HG02678 (cell line): ENCODE results near the gene SMCP.

ENCODE experiments used
- ATAC-seq: cut with Tn5 transposase; IDR thresholded peaks from one replicate; pipeline ENCODE4 v1.9.1; 2021; ENCODE audit warnings: mild to moderate bottlenecking, moderate library complexity; ENCODE audit not compliant: unreplicated experiment

The SMCP gene

DNA sequence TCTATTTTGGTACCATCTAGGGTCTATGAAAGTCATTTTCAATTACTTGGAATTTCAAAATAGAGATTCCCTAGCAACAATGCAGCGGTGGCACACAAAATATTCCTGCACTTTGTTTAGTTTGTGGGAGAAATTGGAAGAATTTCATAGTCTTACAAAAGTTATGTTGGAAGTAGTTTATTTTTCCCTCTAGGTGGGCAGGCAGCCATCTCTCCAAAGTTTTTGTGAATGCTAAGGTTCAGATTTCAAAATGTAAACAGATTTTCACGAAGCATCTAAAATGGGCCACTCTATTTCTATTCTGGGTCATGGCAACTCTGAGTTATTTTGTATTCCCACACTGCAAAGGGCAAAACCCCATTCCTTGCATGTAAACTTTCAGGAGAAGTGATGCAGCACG lies 8.0 kb downstream of the SMCP start:
- ATAC-seq: no peak

DNA sequence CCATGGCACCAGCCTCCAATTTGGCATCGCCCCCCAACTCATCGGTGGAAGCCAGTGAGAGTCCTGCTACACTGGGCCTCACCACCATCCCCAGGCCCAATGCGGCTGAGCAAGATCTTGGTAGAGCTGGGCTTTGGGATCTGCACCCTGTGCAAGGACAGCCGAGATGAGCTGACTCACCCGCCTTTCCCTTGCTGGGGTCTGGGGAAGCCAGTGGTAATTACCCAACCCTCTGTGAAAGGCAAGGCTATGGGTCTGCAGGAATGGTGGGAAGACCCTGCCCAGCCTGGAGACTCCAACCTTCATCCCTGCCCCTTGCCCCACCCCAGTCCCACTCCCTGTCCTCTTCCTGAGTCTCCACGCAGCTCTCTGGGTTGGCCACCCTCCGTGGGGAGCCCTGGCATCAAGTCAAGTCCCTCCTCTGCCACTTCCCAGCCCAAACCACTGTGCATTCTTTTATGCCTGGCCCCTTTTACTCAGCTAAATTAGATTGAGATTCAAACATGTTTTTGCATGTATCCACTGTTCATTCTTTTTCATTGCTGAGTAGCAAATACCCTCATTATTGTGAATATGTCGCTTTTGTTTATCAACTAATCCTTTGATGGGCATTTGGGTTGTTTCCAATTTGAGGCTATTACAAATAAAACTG lies 8.8 kb downstream of the SMCP start:
- no peak for ATAC-seq

DNA sequence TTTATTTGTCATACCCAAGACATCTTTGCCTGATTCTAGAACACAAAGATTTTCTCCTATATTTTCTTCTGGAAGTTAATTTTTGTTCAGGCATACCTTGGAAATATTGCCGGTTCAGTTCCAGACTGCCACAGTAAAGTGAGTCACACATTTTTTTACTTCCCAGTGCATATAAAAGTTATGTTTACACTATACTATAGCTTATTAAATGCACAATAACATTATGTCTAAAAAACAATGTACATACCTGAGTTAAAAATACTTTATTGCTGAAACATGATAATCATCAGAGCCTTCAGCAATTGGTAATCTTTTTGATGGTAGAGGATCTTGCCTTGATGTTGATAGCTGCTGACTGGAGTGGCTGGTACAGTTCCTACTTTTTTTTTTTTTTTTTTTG lies 10.0 kb downstream of the SMCP start:
- no peak for ATAC-seq

DNA sequence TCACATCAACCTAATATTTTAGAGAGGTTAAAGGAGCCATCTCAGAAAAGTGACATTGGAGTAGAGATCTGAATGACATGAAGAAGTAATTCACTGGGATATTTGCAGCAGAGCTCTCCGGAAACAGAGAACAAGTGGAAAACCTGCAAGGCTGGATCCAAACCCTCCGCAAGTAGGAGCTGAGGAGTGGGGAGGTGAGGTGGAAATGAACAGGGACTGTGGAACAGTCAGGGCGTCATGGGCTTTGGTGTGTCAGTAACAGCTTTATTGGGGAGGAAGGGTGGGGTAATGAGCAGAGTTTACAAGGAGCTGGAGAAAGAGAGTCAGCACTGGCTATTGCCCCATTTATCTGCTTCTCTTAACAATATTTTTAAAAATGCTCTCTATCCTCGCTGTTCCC lies 20.9 kb downstream of the SMCP start:
- ATAC-seq: no peak

DNA sequence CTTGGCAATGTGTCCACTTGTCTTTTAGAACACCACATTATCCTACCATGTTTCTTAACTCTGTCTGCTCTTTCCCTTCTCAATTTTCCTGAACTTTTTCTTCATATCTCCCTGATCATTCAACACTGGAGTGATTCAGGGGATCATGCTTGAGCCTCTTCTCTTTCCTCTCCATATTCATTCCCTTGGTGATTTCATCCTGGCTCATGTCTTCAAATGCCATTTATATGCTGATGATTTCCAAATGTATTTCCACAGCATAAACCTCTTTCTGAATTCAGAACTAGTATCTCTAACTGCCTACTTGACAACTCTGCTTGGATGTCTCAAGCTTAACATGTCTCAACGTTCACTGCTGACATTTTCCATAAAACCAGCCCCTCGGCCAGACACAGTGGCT lies 21.8 kb downstream of the SMCP start:
- ATAC-seq: no peak

DNA sequence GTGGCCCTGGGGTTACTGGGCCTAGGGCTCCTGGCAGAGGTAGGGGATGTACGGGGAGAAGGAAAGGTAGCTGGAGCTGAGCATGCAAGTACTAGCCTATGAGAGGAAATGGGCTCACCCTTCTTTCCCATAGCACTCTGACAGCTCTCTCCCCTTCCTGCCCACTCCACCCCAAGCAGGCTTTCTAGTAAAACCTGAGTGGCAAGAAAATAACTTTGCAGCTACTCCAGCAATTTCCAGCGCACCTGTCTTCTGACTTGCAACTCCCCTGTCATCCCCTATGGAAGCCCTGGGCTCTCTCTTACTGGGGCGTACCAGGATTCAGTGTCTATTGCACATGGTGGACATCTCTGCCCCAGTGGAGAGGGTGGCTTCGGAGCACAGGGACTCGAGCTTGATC lies 23.5 kb downstream of the SMCP start:
- no peak for ATAC-seq

DNA sequence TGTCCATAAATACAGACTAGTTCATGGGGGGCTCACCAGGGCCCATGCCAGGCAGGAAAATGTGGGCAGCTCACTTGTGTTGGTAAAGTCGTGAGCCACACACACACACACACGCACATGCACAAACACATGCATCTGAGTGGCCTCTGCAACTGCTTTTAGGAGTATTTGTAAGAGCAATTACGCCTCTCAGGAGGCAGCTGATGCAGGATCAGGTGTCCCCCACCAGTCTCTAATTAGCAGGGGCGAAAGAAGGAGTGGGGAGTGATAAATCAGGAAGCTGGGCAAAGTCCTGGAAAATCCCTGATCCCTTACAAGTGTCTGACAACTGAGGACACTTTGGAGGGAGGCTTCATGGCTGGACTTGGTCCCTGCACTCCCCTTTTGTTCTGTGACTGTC lies 24.5 kb downstream of the SMCP start:
- no peak for ATAC-seq

DNA sequence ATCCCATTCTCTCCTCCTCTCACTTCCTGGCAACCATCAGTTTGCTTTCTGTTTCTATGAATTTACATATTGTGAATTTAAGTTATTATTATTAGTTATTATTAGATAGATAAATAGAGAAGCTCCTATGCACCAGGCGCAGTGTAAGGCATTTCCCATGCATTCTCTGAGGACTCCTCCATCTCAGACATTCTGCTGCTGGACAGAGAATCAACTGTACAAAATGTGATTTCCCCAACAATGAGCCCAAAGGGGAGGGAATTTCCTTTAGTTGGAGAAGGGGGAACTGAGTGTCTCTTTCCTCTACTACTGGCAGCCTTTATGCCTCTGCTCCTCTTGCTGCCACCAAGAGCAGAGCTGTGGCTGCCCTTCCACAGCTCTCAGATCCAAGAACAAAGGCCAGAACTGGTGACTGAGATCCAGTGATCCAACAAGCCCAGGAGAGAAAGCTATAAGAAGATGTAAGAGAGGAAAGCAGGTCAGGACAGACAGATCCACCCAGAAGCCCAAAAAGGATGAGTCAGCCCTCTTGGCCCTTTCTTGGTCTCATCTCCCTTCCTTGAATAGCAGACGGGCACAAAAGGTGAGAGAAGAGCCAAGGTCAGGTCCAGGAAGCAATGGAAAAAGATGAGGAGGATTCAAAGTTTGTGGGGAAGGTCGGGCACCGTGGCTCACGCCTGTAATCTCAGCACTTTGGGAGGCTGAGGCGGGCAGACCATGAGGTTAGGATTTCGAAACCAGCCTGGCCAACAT lies 26.7 kb downstream of the SMCP start:
- ATAC-seq: no peak

DNA sequence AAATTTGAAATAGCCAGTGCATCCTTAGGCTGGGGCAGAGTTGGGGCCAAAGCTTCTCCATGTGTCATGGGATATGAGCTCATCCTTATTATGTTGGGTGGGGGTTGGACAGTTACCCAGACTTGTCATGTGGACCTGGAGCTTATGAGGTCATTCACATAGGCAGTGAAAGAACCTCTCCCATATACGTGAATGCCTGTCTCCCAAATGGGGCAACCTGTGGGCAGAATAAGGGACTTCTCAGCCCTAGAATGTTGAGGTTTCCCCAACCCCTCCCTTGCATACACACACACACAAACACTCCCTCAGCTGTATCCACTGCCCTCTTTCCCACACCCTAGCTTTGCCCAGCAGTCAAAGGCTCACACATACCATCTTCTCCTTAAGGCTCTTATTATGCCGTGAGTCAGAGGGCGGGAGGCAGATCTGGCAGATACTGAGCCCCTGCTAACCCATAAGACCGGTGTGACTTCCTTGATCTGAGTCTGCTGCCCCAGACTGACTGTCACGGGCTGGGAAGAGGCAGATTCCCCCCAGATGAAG lies 28.0 kb downstream of the SMCP start:
- ATAC-seq: no peak

DNA sequence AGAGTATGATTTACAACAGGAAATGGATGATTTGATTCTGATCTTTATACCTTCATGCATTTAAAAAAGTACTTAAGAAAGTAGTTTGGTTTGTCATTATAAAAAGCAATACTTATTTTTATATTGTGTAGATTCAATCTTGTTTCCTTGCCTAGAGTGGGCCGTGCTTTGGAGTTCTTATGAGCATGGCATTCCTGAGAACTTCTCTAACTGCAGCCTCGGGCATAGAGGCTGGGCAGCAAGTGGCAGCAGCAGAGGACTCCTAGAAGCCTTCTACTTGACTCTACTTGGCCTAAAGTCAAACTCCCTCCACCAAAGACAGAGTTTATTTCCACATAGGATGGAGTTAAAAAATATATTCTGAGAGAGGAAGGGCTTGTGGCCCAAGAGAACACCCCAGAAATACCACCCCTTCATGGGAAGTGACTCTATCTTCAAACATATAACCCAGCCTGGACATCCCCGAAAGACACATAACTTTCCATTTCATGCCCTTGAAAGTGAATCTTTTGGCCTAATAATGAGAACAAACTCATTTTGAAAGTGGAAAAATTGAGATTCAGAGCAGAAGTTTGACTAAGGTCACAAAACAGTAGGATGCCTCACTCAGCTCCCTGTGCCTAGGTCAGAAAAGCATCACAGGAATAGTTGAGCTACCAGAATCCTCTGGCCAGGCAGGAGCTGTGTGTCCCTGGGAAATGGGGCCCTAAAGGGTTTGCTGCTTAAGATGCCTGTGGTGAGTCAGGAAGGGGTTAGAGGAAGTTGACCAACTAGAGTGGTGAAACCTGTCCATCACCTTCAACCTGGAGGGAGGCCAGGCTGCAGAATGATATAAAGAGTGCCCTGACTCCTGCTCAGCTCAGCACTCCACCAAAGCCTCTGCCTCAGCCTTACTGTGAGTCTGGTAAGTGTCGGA lies 29.8 kb downstream of the SMCP start, which contains the start of gene IVL:
TSS of gene IVL (plus strand) at position 861 of the 916 bp plus-strand sequence. CDS start 1,252 bp downstream, outside the sequence.
- no peak for ATAC-seq

DNA sequence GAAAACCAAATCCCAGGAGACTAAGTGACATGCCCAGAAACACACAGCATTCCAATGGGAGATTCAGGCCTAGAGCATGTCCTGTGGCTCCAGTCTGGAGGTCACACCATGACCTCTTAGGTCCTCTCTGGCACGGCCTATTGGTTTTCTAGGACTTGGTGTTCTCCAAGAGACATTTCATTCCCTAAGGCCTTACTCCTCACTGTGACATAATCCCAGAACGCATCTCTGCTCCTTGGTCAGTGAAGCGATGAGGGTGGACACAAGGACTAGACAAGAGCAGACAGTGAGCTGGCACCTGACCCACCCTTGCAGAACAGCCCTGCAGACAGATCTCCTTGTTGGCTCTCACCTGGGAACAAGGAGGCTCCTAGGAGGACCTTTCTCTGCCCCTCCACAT lies 31.1 kb downstream of the SMCP start:
- no peak for ATAC-seq

DNA sequence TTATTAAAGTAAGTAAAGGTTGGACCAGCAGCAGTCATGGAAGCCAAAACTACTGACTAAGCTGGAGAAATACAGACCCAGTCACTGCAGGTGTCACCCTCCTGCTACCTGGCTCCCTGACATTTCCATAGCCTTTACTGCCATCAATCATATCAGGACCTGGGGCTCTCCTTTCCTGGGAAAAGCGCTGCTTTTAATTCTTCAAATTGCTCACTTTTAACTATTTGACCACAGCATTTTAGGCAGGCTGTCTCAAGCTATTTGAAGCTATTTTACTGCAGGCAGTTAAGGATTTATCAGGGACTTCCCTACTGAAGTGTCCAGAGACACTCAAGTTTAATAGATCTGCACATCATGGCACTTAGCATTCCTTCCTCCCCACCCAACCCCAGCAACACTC lies 34.3 kb downstream of the SMCP start:
- ATAC-seq: no peak

DNA sequence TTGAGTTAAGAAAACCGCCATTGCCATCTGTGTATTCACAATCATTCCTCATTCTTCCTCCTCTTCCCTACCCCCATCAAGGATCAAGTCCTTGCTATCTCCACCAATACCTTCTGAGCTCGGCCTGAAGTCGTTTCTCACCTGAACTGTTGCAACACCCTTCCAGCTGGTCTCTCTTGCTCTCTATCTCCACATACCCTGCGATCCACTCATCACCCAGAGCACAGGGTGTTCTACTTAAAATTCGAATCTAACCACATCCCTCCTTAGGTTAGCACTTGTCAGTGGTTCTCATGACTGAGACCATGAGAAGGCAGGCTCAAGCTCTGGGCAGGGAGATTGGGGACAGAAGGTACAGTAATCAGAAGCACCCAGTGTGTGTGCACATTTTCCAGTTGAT lies 34.8 kb downstream of the SMCP start:
- no peak for ATAC-seq

DNA sequence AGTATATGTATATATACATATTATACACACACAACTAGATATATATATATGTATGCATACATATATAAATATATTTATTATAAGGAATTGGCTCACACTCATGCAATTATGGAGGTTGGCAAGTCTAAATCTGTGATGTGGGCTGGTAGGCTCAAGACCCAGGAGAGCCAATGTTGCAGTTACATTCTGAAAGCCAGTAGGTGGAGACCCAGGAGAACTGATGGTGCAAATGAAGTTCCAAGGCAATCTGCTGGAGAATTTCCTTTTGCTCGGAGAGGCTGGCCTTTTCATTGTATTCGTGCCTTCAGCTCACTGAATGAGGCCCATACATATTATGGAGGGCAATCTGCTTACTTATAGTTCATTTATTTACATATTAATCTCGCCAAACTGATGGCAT lies 39.7 kb downstream of the SMCP start:
- no peak for ATAC-seq

DNA sequence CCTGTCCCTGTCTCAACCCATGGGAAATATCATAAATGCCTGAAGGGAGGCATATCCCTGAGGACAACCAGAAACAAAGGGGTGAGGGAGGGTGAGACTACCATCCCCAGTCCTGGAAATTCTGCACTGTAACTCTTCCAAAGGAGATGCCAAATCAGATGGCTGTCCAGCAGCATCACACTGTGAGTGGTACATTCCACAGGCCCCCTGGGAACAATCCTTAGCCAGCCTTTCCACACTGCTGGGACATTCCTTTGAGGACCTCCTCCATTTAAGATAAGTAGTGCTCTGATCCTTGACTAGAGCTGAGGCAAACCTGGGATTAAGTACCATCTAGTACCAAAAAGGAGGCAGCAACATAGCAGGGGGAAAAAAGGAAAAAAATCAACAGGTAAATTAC lies 40.9 kb downstream of the SMCP start:
- ATAC-seq: no peak

DNA sequence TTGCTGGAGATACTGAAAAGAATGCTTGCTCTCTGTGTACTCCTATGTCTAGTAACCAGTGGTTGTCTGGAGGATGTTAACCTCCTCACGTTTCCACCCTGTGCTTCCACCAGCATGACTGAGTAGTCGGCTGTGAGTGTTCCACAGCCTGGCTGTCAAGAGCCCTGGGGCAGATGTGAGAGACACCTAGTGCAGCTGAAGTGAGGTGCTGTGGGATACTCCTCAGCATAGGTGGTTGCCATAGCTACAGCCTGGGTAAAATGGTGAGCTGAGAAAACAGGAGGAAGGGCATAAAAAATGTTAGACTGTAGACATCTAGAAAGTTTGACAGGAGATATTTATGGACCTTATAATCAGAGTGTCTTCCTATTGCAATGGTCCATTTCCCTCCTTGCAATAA lies 46.1 kb downstream of the SMCP start:
- ATAC-seq: no peak

DNA sequence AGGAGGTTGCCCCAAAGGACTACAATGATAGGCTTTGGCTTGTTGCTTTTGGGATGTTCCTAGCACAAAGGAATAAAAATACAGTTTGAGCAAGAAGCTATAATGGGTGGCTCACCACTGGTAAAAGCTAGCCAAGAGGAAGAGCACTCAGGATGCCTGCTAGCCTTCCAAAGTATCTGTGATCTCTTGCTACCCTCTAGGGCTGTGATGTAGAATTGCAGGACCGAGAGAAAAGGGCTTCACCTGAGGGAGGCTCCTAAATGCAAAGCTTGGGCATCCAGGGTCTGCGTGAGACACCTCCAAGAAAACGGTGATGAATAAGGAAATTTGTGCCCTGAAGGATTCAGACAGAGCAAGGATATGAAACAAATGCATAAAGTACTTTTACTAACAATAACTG lies 48.0 kb downstream of the SMCP start:
- ATAC-seq: no peak

DNA sequence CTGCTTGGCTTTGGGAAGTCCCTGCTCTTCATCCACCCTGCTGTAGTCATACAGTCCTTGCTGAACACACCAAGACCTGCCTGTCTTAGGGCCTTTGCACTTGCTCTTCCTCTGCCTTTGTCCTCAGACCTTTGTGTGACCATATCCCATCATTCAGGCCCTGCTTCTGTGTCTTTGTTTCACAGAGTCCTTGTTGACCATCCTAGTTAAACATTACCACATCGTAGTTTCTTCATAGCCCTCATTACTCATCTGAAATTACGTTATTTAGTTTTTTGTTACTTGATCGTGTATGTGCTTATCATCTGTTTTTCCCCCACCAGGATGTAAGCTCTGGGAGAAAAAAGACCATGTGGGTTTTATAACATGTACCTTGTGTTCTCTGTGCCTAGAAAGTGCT lies 50.5 kb downstream of the SMCP start:
- no peak for ATAC-seq

DNA sequence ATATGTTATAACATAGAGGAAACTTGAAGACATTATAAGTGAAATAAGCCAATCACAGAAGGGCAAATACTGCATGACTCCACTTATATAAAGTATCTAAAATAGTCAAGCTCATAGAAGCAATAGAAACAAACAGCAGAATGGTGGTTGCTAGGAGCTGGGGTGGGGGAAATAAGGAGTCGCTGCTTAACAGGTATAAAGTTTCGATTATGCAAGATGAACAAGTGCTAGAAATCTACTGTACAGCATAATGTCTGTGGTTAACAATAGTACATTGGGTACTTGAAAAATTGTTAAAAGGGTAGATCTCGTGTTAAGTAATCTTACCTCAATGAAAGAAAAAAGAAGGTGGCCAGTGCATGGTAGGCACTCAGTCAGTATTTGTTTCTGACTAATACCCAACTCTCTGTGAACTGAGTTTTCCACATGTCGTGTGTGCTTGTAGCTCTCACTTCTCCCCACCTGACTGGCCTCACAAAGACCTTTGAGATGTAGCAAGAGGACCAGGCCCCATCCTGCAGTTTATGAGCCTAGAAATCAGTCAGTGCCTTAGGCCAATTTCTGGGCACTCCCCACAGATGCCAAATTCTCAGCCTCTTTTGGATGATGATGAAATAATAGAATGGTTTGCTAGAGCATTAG lies 54.2 kb downstream of the SMCP start:
- no peak for ATAC-seq

DNA sequence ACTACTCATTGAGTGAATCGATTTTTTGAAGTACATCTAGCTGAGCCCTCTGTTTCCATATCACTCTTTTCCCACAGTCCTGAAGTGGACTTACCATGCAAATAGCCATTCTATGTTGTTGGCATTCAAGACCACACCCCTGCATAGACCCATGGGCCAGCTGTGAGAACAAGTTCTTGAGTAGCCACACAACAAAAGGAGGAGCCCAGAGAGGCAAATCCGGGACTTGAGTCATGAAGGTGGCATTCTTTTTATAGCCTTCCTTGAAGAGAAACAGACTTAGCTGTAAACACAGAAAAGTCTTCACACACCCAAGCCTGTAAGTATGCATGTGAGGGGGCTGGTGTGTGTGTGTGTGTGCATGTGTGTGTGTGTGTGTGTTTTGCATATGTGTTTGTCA lies 55.1 kb downstream of the SMCP start:
- no peak for ATAC-seq
